ENCODE data around the gene SMYD3.

GRCh38 chr1:246221485-246222255, 285.4 kb downstream of the SMYD3 start:
- TF ChIP-seq POLR2A (IDR thresholded peaks at IDR 0.05) = no peak
- no peak for TF ChIP-seq CTCF (IDR thresholded peaks at IDR 0.05)

Data from heart left ventricle (tissue), 13 donors.